HL-60 (cell line): Measurements from ENCODE around the gene GPC5.
A peak's percentile ranks its signal among the peaks of the same experiment; 100 is the strongest.
"Not testable (repeated sequence)": the region's sequence is repeated elsewhere in the genome, so short reads cannot be mapped to it uniquely, and the experiment has no call there.

ENCODE experiments used
- DNase-seq, 2 experiments: peaks; one replicate each; pipeline ENCODE4 v3.0.0-alpha.2; 2010 to 2020; ENCODE audit warnings: low read depth in 1 of 2, low spot score in 1 of 2
- H3K27ac ChIP-seq: fragments of 250-450 bp; sonication (Bioruptor Pico); replicated peaks from 2 replicates; pipeline ENCODE4 v1.5.1; 2020; ENCODE audit warnings: mild to moderate bottlenecking, moderate library complexity
- H3K27me3 ChIP-seq: fragments of 250-450 bp; sonication (Bioruptor Pico); 2 replicates; pipeline ENCODE4 v1.5.1; 2021; ENCODE audit warnings: mild to moderate bottlenecking, moderate library complexity; ENCODE audit not compliant: insufficient read depth, poor library complexity, severe bottlenecking
- H3K4me3 ChIP-seq: replicated peaks from 2 replicates; pipeline ENCODE4 v1.5.1; 2011; ENCODE audit warnings: mild to moderate bottlenecking, control low read depth, low read length; ENCODE audit not compliant: insufficient read depth
- CTCF ChIP-seq: IDR thresholded peaks from one replicate; pipeline ENCODE4 v1.5.1; 2011; ENCODE audit warnings: low read length, control low read depth, inconsistent platforms; ENCODE audit not compliant: insufficient read depth
- GABPA ChIP-seq: IDR thresholded peaks from 2 replicates; pipeline ENCODE4 v1.6.1; 2012; ENCODE audit warnings: low read depth
- POLR2AphosphoS5 ChIP-seq: IDR thresholded peaks from 2 replicates; pipeline ENCODE4 v1.6.1; 2012; ENCODE audit warnings: low read depth
- SPI1 ChIP-seq: IDR thresholded peaks from 2 replicates; pipeline ENCODE4 v1.6.1; 2012; ENCODE audit warnings: low read depth, mild to moderate bottlenecking, borderline replicate concordance
- TF ChIP-seq, protein P1 (sequence below): IDR thresholded peaks from 2 replicates; pipeline ENCODE4 v1.6.1; 2012; ENCODE audit warnings: low read depth; ENCODE audit not compliant: insufficient replicate concordance

Gene GPC5

DNA sequence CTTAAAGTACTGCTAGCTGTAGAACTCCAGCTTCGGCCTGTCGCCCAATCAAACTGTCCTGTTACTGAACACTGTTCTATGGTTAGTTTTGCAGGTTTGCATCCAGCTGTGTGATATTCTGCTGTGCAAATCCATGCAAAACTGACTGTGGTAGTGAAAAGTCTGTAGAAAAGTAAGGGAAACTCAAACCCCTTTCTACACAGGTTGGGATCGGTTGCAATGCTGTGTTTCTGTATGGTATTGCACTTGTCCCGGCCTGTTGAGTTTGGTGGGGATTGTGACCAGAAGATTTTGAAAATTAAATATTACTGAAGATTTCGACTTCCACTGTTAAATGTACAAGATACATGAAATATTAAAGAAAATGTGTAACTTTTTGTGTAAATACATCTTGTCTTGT is 47.3 kb upstream of the GPC5 start:
- no peak for DNase-seq
- Histone ChIP-seq H3K4me3 (peak overlapping the region; percentile 60; the same call in 1 of the 2 replicates), H3K27me3 (no peaks in the 10 kb centered on the region), H3K27ac (no peak overlapping the region)
- TF ChIP-seq, protein P1, sequence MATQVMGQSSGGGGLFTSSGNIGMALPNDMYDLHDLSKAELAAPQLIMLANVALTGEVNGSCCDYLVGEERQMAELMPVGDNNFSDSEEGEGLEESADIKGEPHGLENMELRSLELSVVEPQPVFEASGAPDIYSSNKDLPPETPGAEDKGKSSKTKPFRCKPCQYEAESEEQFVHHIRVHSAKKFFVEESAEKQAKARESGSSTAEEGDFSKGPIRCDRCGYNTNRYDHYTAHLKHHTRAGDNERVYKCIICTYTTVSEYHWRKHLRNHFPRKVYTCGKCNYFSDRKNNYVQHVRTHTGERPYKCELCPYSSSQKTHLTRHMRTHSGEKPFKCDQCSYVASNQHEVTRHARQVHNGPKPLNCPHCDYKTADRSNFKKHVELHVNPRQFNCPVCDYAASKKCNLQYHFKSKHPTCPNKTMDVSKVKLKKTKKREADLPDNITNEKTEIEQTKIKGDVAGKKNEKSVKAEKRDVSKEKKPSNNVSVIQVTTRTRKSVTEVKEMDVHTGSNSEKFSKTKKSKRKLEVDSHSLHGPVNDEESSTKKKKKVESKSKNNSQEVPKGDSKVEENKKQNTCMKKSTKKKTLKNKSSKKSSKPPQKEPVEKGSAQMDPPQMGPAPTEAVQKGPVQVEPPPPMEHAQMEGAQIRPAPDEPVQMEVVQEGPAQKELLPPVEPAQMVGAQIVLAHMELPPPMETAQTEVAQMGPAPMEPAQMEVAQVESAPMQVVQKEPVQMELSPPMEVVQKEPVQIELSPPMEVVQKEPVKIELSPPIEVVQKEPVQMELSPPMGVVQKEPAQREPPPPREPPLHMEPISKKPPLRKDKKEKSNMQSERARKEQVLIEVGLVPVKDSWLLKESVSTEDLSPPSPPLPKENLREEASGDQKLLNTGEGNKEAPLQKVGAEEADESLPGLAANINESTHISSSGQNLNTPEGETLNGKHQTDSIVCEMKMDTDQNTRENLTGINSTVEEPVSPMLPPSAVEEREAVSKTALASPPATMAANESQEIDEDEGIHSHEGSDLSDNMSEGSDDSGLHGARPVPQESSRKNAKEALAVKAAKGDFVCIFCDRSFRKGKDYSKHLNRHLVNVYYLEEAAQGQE, result no peak
- TF ChIP-seq GABPA (no peak), POLR2AphosphoS5 (no peak)

DNA sequence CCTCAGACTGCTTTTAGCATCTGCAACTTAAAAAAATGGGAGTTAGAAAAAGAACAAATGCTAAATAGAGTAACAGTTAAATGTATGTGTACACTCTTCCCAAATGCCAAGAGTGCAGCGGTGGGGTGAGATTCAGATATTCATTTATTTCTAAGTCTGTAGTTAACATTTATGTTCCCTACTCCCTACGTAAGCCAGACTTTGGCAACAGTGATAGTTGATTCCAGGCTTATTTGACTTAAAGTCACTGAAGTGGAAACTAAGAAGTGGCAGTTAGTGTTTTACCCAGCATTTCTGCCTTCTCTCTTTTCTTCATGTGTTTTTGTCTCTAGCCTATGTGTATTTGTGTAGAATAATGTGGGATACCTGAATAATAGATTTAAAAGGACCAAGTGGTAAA is 46.4 kb upstream of the GPC5 start:
- Histone ChIP-seq H3K27ac (no peak overlapping the region), H3K4me3 (no peak overlapping the region), H3K27me3 (no peaks in the 10 kb centered on the region)
- DNase-seq, result no peak
- TF ChIP-seq SPI1, result no peak
- TF ChIP-seq POLR2AphosphoS5, result peak; percentile 30; the same call in 1 of the 2 replicates
- no peak for TF ChIP-seq CTCF

DNA sequence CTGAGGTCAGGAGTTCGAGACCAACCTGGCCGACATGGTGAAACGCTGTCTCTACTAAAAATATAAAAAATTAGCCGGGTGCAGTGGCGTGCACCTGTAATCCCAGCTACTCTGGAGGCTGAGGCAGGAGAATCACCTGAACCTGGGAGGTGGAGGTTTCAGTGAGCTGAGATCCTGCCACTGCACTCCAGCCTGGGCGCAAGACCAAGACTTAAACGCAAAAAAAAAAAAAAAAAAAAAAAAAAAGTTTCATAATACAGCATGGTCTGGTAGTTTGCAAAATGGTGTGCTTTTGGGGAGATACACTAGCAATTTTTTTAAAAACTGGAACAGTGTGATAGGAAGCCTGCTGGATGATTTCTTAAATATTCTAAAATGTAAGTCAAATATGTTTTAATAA is 45.5 kb upstream of the GPC5 start:
- peak; percentile 29; the same call in 1 of the 2 replicates for TF ChIP-seq POLR2AphosphoS5
- not testable (repeated sequence) for H3K27me3 ChIP-seq, H3K27ac ChIP-seq, H3K4me3 ChIP-seq, DNase-seq

GRCh38 chr13:91353494-91353893 is 44.9 kb upstream of the GPC5 start:
- no peak for DNase-seq
- no peak overlapping the region for H3K27ac ChIP-seq
- no peaks in the 10 kb centered on the region for H3K27me3 ChIP-seq
- H3K4me3 ChIP-seq, result no peak overlapping the region
- TF ChIP-seq POLR2AphosphoS5 (no peak), SPI1 (no peak), GABPA (no peak)

GRCh38 chr13:91355099-91355825 is 43.2 kb upstream of the GPC5 start:
- Histone ChIP-seq H3K27ac (no peak overlapping the region), H3K4me3 (no peak overlapping the region), H3K27me3 (no peaks in the 10 kb centered on the region)
- peak in 1 of 2 experiments; percentile 8 for DNase-seq
- TF ChIP-seq POLR2AphosphoS5 (peak; percentile 74), CTCF (no peak)

DNA sequence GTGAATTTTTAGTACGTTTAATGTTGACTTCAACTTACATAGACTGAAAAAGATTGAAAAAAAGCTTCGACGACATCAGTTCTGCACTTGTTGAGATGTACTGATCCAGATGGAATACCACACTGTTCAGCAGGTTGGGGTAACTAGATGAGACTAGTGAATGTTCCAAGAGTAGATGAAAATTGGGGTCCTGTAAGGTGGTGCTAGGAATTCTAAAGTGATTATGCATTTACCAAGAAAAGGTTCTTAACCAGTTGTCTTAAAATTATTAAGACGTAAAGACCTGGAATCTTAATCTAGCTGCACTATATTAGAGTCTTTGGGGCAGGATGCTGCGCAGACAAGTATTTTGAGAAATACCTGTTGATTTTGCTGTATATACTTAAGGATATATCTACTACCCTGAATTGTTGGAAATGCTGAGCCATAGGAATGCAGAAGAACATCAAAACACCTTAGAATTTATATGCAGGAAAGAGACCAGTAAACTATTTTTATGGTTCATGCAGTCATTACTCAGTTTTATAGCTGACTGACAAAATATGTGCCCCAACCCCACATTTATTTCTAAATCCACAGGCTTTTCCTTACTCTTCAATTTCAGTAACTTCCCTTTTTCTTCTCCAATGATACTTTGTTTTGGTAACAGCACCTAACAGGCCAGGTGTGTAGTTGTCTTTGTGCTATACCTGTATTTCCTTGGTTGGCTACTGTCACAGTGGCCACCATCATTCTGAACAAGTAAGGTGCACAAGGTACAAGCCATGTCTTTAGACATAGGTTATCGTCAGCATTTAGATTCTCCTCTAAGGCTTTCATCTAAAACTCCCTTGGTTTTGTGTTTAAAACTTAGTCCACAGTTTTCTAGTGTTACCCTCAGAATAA is 42.4 kb upstream of the GPC5 start:
- no peak overlapping the region for H3K4me3 ChIP-seq
- peak in 1 of 2 experiments; percentile 12 for DNase-seq
- H3K27ac ChIP-seq, result no peak overlapping the region
- TF ChIP-seq POLR2AphosphoS5 (peak; percentile 45; the same call in 1 of the 2 replicates), SPI1 (no peak), CTCF (no peak)
- no peaks in the 10 kb centered on the region for H3K27me3 ChIP-seq
